ENCODE measurements around the gene PDCD11.
A peak's percentile ranks its signal among the peaks of the same experiment; 100 is the strongest.

Gene PDCD11

DNA sequence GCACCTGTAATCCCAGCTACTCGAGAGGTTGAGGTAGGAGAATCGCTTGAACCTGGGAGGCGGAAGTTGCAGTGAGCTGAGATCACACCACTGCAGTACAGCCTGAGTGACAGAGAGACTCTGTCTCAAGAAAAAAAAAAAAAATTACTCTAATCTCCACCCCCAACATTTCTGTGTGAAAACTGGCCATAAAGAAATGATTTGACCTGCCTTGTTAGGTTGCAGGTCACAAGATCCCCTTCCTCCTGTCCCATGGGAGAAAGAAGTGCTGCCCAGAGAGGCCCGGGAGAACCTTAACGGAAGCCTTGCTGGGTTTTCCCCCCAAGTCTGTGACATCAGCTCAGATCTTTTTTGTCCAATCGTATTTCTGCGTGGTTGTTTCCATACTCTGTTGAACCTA lies 71.0 kb downstream of the PDCD11 start:
- Histone ChIP-seq H3K27me3 (ENCODE audit: control insufficient read depth in 5 of 5, insufficient read depth in 4 of 5, low read length in 5 of 5) (peaks cover 0 to 3% (median 0%) of the 10 kb centered on the region in 5 donors), H3K27ac (ENCODE audit: low read depth, low read length) (no peak overlapping the region), H3K9me3 (ENCODE audit: control insufficient read depth in 5 of 5, low read length in 5 of 5) (no peaks in the 10 kb centered on the region), H3K9ac (ENCODE audit: low read length in 5 of 5) (no peak overlapping the region), H3K4me1 (ENCODE audit: control insufficient read depth in 5 of 5, insufficient read depth in 5 of 5, low read length in 5 of 5) (peaks cover 2 to 24% (median 11%) of the 10 kb centered on the region in 5 donors), H3K36me3 (ENCODE audit: control insufficient read depth in 5 of 5, insufficient read depth in 5 of 5, low read length in 5 of 5) (no peaks in the 10 kb centered on the region), H3K4me3 (ENCODE audit: low read depth in 1 of 5, low read length in 5 of 5) (no peak overlapping the region)

DNA sequence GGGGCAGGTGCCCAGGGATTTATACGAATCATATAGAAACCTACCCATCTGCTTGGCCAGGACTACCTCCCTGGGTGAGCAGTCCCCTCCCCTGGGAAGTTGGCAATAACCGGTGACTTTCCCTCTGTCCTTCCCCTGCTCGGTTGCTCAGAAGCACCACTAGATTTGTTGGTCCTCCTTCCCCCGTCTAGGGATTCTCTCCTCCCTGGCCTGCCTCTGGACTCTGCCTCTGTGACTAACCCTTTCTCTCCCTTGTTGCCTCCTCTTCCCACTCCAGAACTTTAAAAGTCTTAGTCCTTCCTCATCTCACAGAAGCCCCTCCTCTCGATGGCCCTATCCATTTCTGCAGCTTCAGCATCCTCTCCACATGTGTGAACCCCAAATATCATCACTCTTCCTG lies 72.8 kb downstream of the PDCD11 start:
- no peak overlapping the region for H3K27ac ChIP-seq (ENCODE audit: low read depth, low read length)
- no peak overlapping the region for H3K4me3 ChIP-seq (ENCODE audit: low read depth in 1 of 5, low read length in 5 of 5)
- no peaks in the 10 kb centered on the region for H3K9me3 ChIP-seq (ENCODE audit: control insufficient read depth in 5 of 5, low read length in 5 of 5)
- no peak overlapping the region for H3K9ac ChIP-seq (ENCODE audit: low read length in 5 of 5)
- H3K36me3 ChIP-seq (ENCODE audit: control insufficient read depth in 5 of 5, insufficient read depth in 5 of 5, low read length in 5 of 5): no peaks in the 10 kb centered on the region
- H3K27me3 ChIP-seq (ENCODE audit: control insufficient read depth in 5 of 5, insufficient read depth in 4 of 5, low read length in 5 of 5): peaks cover 0 to 3% (median 2%) of the 10 kb centered on the region in 5 donors
- H3K4me1 ChIP-seq (ENCODE audit: control insufficient read depth in 5 of 5, insufficient read depth in 5 of 5, low read length in 5 of 5): peaks cover 2 to 24% (median 11%) of the 10 kb centered on the region in 5 donors

DNA sequence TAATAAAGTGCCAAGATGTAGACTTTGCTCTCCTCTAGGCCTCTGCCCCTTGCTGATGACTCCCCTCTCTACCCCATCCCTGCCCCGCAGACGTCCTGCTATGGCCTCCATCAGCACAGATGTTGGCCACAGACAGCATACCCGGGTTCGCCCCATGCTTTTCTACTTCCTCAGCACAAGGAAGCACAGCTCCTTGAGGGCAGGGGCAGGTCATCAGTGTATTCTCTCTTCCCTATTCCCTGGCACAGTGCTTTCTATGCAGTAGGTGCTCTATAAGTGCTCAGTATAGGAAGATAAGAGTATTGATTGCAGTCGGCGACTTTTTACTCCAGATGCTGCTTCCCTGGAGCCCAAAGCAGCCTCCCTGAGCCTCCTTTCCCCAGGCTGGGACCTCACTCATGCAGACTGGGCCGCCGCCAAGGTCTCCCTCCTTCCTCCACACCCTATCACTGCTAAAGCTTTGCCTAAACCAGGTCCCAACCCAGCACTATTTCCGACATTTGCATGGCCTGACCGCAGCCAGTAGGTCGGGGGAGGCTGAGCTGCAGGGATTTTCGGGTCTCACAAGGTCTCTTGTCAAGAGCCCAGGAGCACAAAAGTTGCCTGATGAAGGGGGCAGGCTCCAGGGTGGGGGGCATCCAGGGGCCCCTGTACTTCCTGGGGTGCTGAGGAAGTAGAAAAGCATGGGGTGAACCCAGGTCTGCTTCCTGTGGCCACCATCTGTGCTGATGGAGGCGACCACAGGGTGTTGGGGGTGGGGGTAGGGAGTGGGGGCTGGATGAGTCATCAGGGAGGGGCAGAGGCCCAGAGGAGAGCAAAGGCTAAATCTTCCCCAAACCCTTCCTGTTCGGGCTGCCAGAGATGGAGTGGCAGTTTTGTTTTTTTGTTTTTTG lies 74.6 kb downstream of the PDCD11 start:
- Histone ChIP-seq H3K27me3 (ENCODE audit: control insufficient read depth in 5 of 5, insufficient read depth in 4 of 5, low read length in 5 of 5) (peaks cover 0 to 5% (median 2%) of the 10 kb centered on the region in 5 donors), H3K36me3 (ENCODE audit: control insufficient read depth in 5 of 5, insufficient read depth in 5 of 5, low read length in 5 of 5) (no peaks in the 10 kb centered on the region), H3K4me3 (ENCODE audit: low read depth in 1 of 5, low read length in 5 of 5) (no peak overlapping the region), H3K27ac (ENCODE audit: low read depth, low read length) (peak overlapping the region; percentile 16), H3K9me3 (ENCODE audit: control insufficient read depth in 5 of 5, low read length in 5 of 5) (no peaks in the 10 kb centered on the region), H3K9ac (ENCODE audit: low read length in 5 of 5) (no peak overlapping the region), H3K4me1 (ENCODE audit: control insufficient read depth in 5 of 5, insufficient read depth in 5 of 5, low read length in 5 of 5) (peaks cover 2 to 24% (median 11%) of the 10 kb centered on the region in 5 donors)

DNA sequence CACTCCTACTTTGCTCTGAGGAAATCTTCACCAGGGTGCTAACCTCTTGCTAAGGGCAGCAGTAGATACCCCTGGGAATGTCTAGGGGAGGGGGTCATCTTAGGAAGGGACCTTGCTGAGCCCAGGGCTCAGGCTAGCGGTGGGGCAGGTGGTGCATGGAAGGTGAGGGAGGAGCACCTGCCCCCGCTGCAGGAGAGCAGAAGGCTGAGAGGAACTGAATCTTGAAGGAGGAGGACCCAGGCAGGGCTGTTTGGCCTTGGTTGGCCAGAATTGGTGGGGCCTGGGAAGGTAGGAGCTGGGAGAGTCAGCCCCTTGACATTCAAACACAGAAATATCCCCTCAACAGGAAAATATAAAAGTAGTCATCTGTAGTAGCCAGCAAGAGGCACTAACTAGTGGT lies 75.6 kb downstream of the PDCD11 start:
- no peak overlapping the region for H3K9ac ChIP-seq (ENCODE audit: low read length in 5 of 5)
- H3K27me3 ChIP-seq (ENCODE audit: control insufficient read depth in 5 of 5, insufficient read depth in 4 of 5, low read length in 5 of 5): peaks cover 0 to 11% (median 4%) of the 10 kb centered on the region in 5 donors
- no peaks in the 10 kb centered on the region for H3K9me3 ChIP-seq (ENCODE audit: control insufficient read depth in 5 of 5, low read length in 5 of 5)
- no peak overlapping the region for H3K27ac ChIP-seq (ENCODE audit: low read depth, low read length)
- H3K4me1 ChIP-seq (ENCODE audit: control insufficient read depth in 5 of 5, insufficient read depth in 5 of 5, low read length in 5 of 5): peaks cover 2 to 24% (median 11%) of the 10 kb centered on the region in 5 donors
- H3K36me3 ChIP-seq (ENCODE audit: control insufficient read depth in 5 of 5, insufficient read depth in 5 of 5, low read length in 5 of 5): no peaks in the 10 kb centered on the region
- H3K4me3 ChIP-seq (ENCODE audit: low read depth in 1 of 5, low read length in 5 of 5): no peak overlapping the region

DNA sequence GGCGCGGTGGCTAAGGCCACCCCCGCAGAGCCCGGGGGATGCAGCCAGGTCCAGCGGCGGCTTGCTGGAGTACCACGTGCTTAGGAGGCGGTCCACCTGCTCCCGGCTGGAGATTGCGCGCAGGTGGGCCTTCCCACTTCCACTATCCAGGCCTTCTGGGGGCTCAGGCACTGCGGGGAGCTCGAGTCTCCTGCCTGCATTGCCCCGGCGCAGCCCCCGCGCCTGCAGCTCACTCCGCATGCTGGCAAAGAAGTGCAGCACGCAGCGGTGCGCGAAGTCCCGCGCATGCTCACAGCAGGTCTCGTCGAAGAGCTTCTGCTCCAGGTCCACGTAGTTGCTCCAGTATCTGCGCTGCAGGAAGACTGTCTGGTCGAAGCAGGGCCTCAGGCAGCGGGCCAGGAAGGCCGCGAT lies 76.8 kb downstream of the PDCD11 start:
- Histone ChIP-seq H3K4me3 (ENCODE audit: low read depth in 1 of 5, low read length in 5 of 5) (no peak overlapping the region), H3K27me3 (ENCODE audit: control insufficient read depth in 5 of 5, insufficient read depth in 4 of 5, low read length in 5 of 5) (peaks cover 0 to 15% (median 4%) of the 10 kb centered on the region in 5 donors), H3K36me3 (ENCODE audit: control insufficient read depth in 5 of 5, insufficient read depth in 5 of 5, low read length in 5 of 5) (no peaks in the 10 kb centered on the region), H3K9ac (ENCODE audit: low read length in 5 of 5) (no peak overlapping the region), H3K4me1 (ENCODE audit: control insufficient read depth in 5 of 5, insufficient read depth in 5 of 5, low read length in 5 of 5) (peaks cover 2 to 16% (median 11%) of the 10 kb centered on the region in 5 donors), H3K27ac (ENCODE audit: low read depth, low read length) (no peak overlapping the region), H3K9me3 (ENCODE audit: control insufficient read depth in 5 of 5, low read length in 5 of 5) (no peaks in the 10 kb centered on the region)

DNA sequence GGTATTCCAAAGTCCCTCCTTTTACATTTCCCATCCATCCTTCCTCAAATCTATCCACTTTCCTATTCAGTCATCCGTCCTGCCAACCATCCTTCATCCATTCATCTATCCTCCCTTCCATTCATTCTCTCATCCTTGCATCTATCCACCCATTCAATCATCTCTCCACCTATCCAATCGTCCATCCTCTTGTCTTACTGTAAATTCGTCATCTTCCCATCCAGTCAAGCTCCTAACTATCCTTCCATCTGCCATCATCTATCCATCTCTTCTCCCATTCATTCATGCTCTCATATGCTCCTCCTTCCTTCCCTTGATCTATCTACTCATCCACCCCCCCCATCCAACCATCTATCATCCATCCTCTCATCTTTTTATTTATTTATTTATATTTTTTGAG lies 77.7 kb downstream of the PDCD11 start:
- no peak overlapping the region for H3K4me3 ChIP-seq (ENCODE audit: low read depth in 1 of 5, low read length in 5 of 5)
- peaks cover 2 to 16% (median 12%) of the 10 kb centered on the region in 5 donors for H3K4me1 ChIP-seq (ENCODE audit: control insufficient read depth in 5 of 5, insufficient read depth in 5 of 5, low read length in 5 of 5)
- no peak overlapping the region for H3K27ac ChIP-seq (ENCODE audit: low read depth, low read length)
- H3K9ac ChIP-seq (ENCODE audit: low read length in 5 of 5): no peak overlapping the region
- peaks cover 0 to 16% (median 4%) of the 10 kb centered on the region in 5 donors for H3K27me3 ChIP-seq (ENCODE audit: control insufficient read depth in 5 of 5, insufficient read depth in 4 of 5, low read length in 5 of 5)
- no peaks in the 10 kb centered on the region for H3K9me3 ChIP-seq (ENCODE audit: control insufficient read depth in 5 of 5, low read length in 5 of 5)
- no peaks in the 10 kb centered on the region for H3K36me3 ChIP-seq (ENCODE audit: control insufficient read depth in 5 of 5, insufficient read depth in 5 of 5, low read length in 5 of 5)

DNA sequence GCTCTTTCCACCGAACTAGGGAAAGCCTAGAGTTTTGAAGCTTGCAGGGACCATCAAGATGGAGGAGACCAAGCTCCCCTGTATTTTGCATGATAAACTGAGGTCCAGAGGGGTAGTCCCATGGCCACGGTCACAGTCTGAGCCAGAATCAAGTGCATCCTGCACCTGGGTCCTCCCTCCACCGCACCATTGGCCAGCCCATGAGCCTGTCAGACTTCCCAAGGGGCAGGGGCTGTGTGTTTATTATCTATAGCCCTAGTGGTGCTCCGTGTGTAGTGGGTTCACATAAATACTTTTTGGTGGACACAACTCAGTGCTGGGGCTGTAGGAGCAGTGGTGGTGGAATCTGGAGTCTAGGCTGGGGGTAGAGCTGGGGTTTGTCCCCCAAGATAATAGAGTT lies 79.0 kb downstream of the PDCD11 start:
- Histone ChIP-seq H3K4me3 (ENCODE audit: low read depth in 1 of 5, low read length in 5 of 5) (no peak overlapping the region), H3K9ac (ENCODE audit: low read length in 5 of 5) (no peak overlapping the region), H3K27ac (ENCODE audit: low read depth, low read length) (no peak overlapping the region), H3K9me3 (ENCODE audit: control insufficient read depth in 5 of 5, low read length in 5 of 5) (no peaks in the 10 kb centered on the region), H3K36me3 (ENCODE audit: control insufficient read depth in 5 of 5, insufficient read depth in 5 of 5, low read length in 5 of 5) (no peaks in the 10 kb centered on the region), H3K4me1 (ENCODE audit: control insufficient read depth in 5 of 5, insufficient read depth in 5 of 5, low read length in 5 of 5) (peaks cover 2 to 19% (median 16%) of the 10 kb centered on the region in 5 donors), H3K27me3 (ENCODE audit: control insufficient read depth in 5 of 5, insufficient read depth in 4 of 5, low read length in 5 of 5) (peaks cover 0 to 21% (median 4%) of the 10 kb centered on the region in 5 donors)

DNA sequence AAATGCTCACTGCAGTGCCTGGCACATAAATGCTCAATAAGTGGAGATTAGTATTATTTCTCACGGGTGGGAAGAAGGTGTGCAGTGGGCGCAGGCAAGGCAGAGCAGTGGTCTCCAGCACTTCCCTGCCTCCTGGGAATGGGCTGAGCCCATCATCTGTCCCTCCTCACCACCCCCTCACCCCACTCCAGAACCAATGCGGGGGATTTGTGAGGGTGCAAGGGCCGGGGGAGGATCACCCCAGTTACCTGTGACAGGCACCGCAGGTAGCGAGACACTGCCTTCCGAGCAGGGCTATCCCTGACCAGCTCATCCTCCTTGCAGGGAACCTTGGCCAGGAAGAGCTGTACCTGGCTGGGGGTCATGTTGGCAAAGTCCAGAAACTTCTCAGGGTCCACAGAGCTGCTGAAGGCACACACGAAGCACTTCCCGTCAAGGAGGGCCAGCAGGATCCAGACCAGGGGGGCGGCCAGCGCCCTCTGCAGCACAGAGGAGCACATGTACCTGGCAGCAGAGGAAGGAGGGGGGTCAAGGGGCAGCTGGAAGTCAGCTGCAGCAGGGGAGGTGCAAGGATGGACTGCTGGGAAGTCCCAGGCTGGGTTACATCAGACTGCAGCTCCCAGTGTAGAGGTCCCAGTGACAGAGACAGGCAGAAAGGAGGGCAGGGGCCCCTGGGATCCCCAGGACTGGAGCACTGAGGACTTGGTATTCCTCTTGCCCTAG lies 79.8 kb downstream of the PDCD11 start:
- Histone ChIP-seq H3K4me1 (ENCODE audit: control insufficient read depth in 5 of 5, insufficient read depth in 5 of 5, low read length in 5 of 5) (peaks cover 1 to 18% (median 14%) of the 10 kb centered on the region in 5 donors), H3K27me3 (ENCODE audit: control insufficient read depth in 5 of 5, insufficient read depth in 4 of 5, low read length in 5 of 5) (peaks cover 0 to 21% (median 4%) of the 10 kb centered on the region in 5 donors)

DNA sequence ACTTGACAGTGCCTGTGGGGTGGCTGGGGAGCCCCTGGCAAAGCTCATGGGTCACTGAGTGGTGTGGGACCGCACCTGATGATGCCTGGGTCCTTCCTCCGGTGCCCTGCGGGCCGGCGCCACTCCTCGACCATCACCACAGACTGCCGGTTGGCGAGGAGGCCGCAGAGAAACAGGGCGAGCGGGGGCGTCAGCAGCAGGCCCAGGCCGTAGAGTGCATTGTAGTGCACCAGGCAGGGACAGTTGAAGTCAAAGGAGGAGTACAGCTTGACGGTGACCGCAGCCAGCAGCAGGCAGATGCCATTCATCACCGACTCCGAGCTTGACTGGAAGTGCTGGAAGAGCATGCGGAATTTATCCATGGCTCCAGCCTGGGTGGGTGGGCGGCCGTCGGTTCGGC lies 82.2 kb downstream of the PDCD11 start:
- Histone ChIP-seq H3K27ac (ENCODE audit: low read depth, low read length) (no peak overlapping the region), H3K4me1 (ENCODE audit: control insufficient read depth in 5 of 5, insufficient read depth in 5 of 5, low read length in 5 of 5) (peaks cover 0 to 19% (median 8%) of the 10 kb centered on the region in 5 donors), H3K9me3 (ENCODE audit: control insufficient read depth in 5 of 5, low read length in 5 of 5) (no peaks in the 10 kb centered on the region)

More for the DNA sequence above, 79.8 kb downstream of the PDCD11 start:
- Histone ChIP-seq H3K9ac (ENCODE audit: low read length in 5 of 5) (no peak overlapping the region), H3K4me3 (ENCODE audit: low read depth in 1 of 5, low read length in 5 of 5) (no peak overlapping the region), H3K9me3 (ENCODE audit: control insufficient read depth in 5 of 5, low read length in 5 of 5) (no peaks in the 10 kb centered on the region), H3K27ac (ENCODE audit: low read depth, low read length) (no peak overlapping the region), H3K36me3 (ENCODE audit: control insufficient read depth in 5 of 5, insufficient read depth in 5 of 5, low read length in 5 of 5) (no peaks in the 10 kb centered on the region)

DNA sequence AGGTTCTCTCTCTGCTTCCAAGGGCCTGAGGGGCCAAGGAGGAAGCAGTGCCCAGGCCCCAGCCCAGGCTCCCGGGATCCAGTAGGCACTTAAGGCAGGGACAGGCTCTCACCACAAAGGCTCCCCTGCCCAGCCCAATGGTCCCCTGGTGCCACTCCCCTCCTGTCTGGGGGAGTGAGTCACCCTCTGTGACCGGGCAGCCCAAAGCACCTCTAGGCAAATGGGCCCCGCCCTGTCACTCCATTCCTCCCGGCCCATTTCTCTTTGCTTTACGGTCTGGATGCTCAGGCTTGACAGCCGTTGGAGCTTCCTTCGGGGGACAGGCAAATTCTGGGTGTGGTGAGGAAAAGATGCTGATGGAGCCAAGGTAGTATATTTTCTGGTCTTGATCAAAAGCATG lies 82.7 kb downstream of the PDCD11 start, which contains the start of gene CALHM3:
Gene CALHM3 (minus strand): TSS at position 106 of the 400 bp plus-strand sequence. CDS start 208 bp downstream, outside the sequence.
- Histone ChIP-seq H3K27me3 (ENCODE audit: control insufficient read depth in 5 of 5, insufficient read depth in 4 of 5, low read length in 5 of 5) (peaks cover 0 to 18% (median 2%) of the 10 kb centered on the region in 5 donors), H3K36me3 (ENCODE audit: control insufficient read depth in 5 of 5, insufficient read depth in 5 of 5, low read length in 5 of 5) (no peaks in the 10 kb centered on the region), H3K9ac (ENCODE audit: low read length in 5 of 5) (no peak within 1 kb of the TSS), H3K9me3 (ENCODE audit: control insufficient read depth in 5 of 5, low read length in 5 of 5) (no peaks in the 10 kb centered on the region), H3K4me3 (ENCODE audit: low read depth in 1 of 5, low read length in 5 of 5) (no peak within 1 kb of the TSS), H3K27ac (ENCODE audit: low read depth, low read length) (no peak within 1 kb of the TSS), H3K4me1 (ENCODE audit: control insufficient read depth in 5 of 5, insufficient read depth in 5 of 5, low read length in 5 of 5) (peaks cover 0 to 19% (median 8%) of the 10 kb centered on the region in 5 donors)

More for the DNA sequence above, 82.2 kb downstream of the PDCD11 start:
- Histone ChIP-seq H3K36me3 (ENCODE audit: control insufficient read depth in 5 of 5, insufficient read depth in 5 of 5, low read length in 5 of 5) (no peaks in the 10 kb centered on the region), H3K27me3 (ENCODE audit: control insufficient read depth in 5 of 5, insufficient read depth in 4 of 5, low read length in 5 of 5) (peaks cover 0 to 18% (median 2%) of the 10 kb centered on the region in 5 donors), H3K9ac (ENCODE audit: low read length in 5 of 5) (no peak overlapping the region), H3K4me3 (ENCODE audit: low read depth in 1 of 5, low read length in 5 of 5) (no peak overlapping the region)

All from subcutaneous abdominal adipose tissue (tissue), 5 donors.